MM.1S (cell line): ENCODE results near the gene XIRP2.

Experiments used
- DNase-seq: peaks from one replicate; pipeline ENCODE4 v3.0.0-alpha.2; 2015
- H2AFZ ChIP-seq: fragments of 300-600 bp; sonication (generic); 2 replicates; pipeline ENCODE4 v1.6.0; 2016; ENCODE audit warnings: antibody characterized with exemption, low read length
- H3F3A ChIP-seq: fragments of 300-600 bp; sonication (generic); 2 replicates; pipeline ENCODE4 v1.6.1; 2016; ENCODE audit warnings: mild to moderate bottlenecking, antibody characterized with exemption, low read length, moderate library complexity, mixed read lengths; ENCODE audit not compliant: insufficient read depth
- H3K27ac ChIP-seq: fragments of 300-600 bp; sonication (generic); 2 replicates; pipeline ENCODE4 v1.5.1; 2016; ENCODE audit warnings: mild to moderate bottlenecking, low read length
- H3K27me3 ChIP-seq: fragments of 300-600 bp; sonication (generic); replicated peaks from 2 replicates; pipeline ENCODE4 v1.6.0; 2016; ENCODE audit warnings: low read length; ENCODE audit not compliant: insufficient read depth
- H3K36me3 ChIP-seq: fragments of 300-600 bp; sonication (generic); replicated peaks from 2 replicates; pipeline ENCODE4 v1.6.1; 2016; ENCODE audit warnings: mild to moderate bottlenecking, low read length, mixed read lengths; ENCODE audit not compliant: insufficient read depth
- H3K4me1 ChIP-seq: fragments of 300-600 bp; sonication (generic); 2 replicates; pipeline ENCODE4 v1.6.1; 2016; ENCODE audit warnings: low read length, mixed read lengths
- H3K4me2 ChIP-seq: fragments of 300-600 bp; sonication (generic); 2 replicates; pipeline ENCODE4 v1.6.0; 2016; ENCODE audit warnings: low read depth, low read length
- H3K4me3 ChIP-seq: fragments of 300-600 bp; sonication (generic); 2 replicates; pipeline ENCODE4 v1.5.1; 2016; ENCODE audit warnings: low read length, mixed read lengths
- H3K79me2 ChIP-seq: fragments of 300-600 bp; sonication (generic); 2 replicates; pipeline ENCODE4 v1.6.1; 2016; ENCODE audit warnings: mixed run types, low read length, mixed read lengths
- H3K9ac ChIP-seq: fragments of 300-600 bp; sonication (generic); 2 replicates; pipeline ENCODE4 v1.6.1; 2016; ENCODE audit warnings: low read length, mixed read lengths
- H3K9me2 ChIP-seq: fragments of 300-600 bp; sonication (generic); replicated peaks from 2 replicates; pipeline ENCODE4 v1.6.1; 2016; ENCODE audit warnings: mild to moderate bottlenecking, low read length, mixed read lengths; ENCODE audit not compliant: insufficient read depth
- H3K9me3 ChIP-seq: fragments of 300-600 bp; sonication (generic); replicated peaks from 2 replicates; pipeline ENCODE4 v1.6.1; 2016; ENCODE audit warnings: mild to moderate bottlenecking, low read length, mixed read lengths; ENCODE audit not compliant: insufficient read depth
- H4K20me1 ChIP-seq: fragments of 300-600 bp; sonication (generic); 2 replicates; pipeline ENCODE4 v1.6.1; 2016; ENCODE audit warnings: mild to moderate bottlenecking, low read length, moderate library complexity, mixed read lengths; ENCODE audit not compliant: insufficient read depth
- EZH2 ChIP-seq: fragments of 300-600 bp; sonication (generic); optimal IDR thresholded peaks from 2 replicates; pipeline ENCODE3; 2017; ENCODE audit warnings: low read depth, mild to moderate bottlenecking, antibody characterized with exemption, low read length, mixed read lengths
- EZH2phosphoT487 ChIP-seq: fragments of 300-600 bp; sonication (generic); IDR thresholded peaks from 2 replicates; pipeline ENCODE4 v1.6.1; 2018; ENCODE audit warnings: antibody characterized with exemption, low read length
- TF ChIP-seq, protein P1 (sequence below): fragments of 300-600 bp; sonication (generic); IDR thresholded peaks from 2 replicates; pipeline ENCODE4 v1.5.1; 2016; ENCODE audit warnings: antibody characterized with exemption, low read length, mixed read lengths

Gene XIRP2

DNA sequence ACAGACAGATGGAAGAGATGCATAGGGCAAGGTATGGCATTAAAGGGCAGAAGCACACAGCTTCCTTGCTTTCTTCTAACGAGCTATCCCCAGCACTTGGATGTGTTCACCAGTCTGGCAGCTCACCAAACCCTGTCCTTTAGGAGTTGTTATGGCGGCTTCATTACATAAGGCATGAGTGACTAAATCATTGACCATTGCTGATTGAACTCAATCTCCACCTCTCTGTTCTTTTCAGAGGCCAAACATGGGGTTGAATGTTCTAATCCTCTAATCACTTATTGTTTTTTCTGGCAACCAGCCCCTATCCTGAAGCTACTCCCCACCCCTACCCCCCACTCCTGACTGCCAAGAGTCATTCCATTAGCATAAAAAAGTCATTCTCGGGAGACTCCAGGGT is 301.8 kb downstream of the XIRP2 start:
- no peaks in the 10 kb centered on the region for H3F3A ChIP-seq

DNA sequence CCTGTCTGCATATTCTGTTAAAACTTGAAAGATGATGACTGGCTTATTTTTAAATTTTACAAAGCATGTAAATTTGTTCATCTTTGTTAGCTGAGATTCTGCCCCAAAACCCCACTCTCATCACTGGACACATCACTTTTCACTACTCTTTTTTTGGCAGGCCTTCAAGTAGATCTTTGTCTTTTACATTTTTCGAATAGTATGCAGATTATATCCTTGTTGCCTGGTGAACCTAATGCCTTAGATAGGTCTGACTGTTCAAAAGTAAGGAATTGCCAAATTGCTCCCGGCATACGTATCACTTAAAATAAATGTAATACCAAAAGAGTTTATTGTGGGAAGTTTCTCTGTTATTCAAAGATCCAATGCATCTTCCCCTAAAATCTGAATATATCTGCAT is 303.3 kb downstream of the XIRP2 start:
- Histone ChIP-seq H3F3A (no peaks in the 10 kb centered on the region), H3K4me1 (peaks cover 5% of the 10 kb centered on the region; the same call in 1 of the 2 replicates), H3K27ac (no peak overlapping the region), H3K4me3 (no peak overlapping the region), H3K9me3 (no peaks in the 10 kb centered on the region), H3K27me3 (no peaks in the 10 kb centered on the region), H3K9me2 (no peaks in the 10 kb centered on the region), H3K4me2 (no peak overlapping the region), H4K20me1 (no peaks in the 10 kb centered on the region), H2AFZ (no peak overlapping the region), H3K79me2 (no peaks in the 10 kb centered on the region), H3K36me3 (no peaks in the 10 kb centered on the region), H3K9ac (no peak overlapping the region)
- TF ChIP-seq EZH2phosphoT487 (no peak), EZH2 (no peak)
- TF ChIP-seq, protein P1, sequence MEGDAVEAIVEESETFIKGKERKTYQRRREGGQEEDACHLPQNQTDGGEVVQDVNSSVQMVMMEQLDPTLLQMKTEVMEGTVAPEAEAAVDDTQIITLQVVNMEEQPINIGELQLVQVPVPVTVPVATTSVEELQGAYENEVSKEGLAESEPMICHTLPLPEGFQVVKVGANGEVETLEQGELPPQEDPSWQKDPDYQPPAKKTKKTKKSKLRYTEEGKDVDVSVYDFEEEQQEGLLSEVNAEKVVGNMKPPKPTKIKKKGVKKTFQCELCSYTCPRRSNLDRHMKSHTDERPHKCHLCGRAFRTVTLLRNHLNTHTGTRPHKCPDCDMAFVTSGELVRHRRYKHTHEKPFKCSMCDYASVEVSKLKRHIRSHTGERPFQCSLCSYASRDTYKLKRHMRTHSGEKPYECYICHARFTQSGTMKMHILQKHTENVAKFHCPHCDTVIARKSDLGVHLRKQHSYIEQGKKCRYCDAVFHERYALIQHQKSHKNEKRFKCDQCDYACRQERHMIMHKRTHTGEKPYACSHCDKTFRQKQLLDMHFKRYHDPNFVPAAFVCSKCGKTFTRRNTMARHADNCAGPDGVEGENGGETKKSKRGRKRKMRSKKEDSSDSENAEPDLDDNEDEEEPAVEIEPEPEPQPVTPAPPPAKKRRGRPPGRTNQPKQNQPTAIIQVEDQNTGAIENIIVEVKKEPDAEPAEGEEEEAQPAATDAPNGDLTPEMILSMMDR: no peak
- DNase-seq: no peak

More for the DNA sequence above, 301.8 kb downstream of the XIRP2 start:
- Histone ChIP-seq H3K9ac (no peak overlapping the region), H2AFZ (no peak overlapping the region), H3K4me2 (no peak overlapping the region), H3K27ac (no peak overlapping the region), H4K20me1 (no peaks in the 10 kb centered on the region), H3K4me1 (no peaks in the 10 kb centered on the region), H3K4me3 (no peak overlapping the region), H3K36me3 (no peaks in the 10 kb centered on the region), H3K9me2 (no peaks in the 10 kb centered on the region), H3K27me3 (no peaks in the 10 kb centered on the region), H3K9me3 (no peaks in the 10 kb centered on the region), H3K79me2 (no peaks in the 10 kb centered on the region)
- TF ChIP-seq EZH2 (no peak), EZH2phosphoT487 (no peak)
- TF ChIP-seq, protein P1: no peak
- no peak for DNase-seq

DNA sequence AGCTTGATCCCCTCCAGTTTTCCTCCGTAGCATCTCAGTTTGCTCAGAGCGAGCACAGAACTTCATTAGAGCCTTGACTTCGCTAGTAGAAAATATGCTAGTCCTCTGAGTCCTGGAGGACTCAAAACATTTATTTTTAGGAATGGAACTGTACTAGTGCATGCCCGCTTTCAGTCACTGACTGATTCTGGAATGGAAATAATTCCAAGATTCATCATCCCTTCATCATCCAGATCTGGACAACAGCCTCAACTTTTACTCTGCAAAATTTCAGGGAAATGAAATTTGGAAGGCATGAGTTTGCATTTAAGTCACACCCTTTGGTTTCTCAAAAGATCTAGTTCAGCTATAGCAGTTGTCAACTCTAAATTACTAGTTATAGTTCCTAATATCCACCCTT is 304.6 kb downstream of the XIRP2 start:
- Histone ChIP-seq H3F3A (0 out of 2 replicates have a peak, but pooled peaks cover 8% of the 10 kb centered on the region), H3K27ac (no peak overlapping the region), H3K27me3 (no peaks in the 10 kb centered on the region), H3K4me3 (no peak overlapping the region), H3K9me2 (no peaks in the 10 kb centered on the region), H3K4me1 (peaks cover 15% of the 10 kb centered on the region), H3K36me3 (no peaks in the 10 kb centered on the region), H2AFZ (no peak overlapping the region), H3K9me3 (no peaks in the 10 kb centered on the region), H3K79me2 (no peaks in the 10 kb centered on the region), H3K4me2 (no peak overlapping the region), H3K9ac (no peak overlapping the region), H4K20me1 (no peaks in the 10 kb centered on the region)
- no peak for TF ChIP-seq EZH2
- no peak for TF ChIP-seq EZH2phosphoT487
- TF ChIP-seq, protein P1: no peak
- DNase-seq: no peak
